Mucosa of descending colon (tissue), 3 donors: ENCODE results near the gene GSTK1. TPM values are rescaled to one million over a fixed set of nuclear protein-coding genes. Genes with fewer than 3 reads are reported as not detected.
A peak's percentile ranks its signal among the peaks of the same experiment; 100 is the strongest.

Experiments used
- ATAC-seq: fragments of 200-7000 bp; cut with Tn5 transposase; one replicate; pipeline ENCODE4 v1.9.1; 2020; ENCODE audit warnings: mild to moderate bottlenecking, moderate library complexity
- DNase-seq, 3 donors: peaks; one replicate each; pipeline ENCODE4 v3.0.0-alpha.2; 2020
- H3K36me3 ChIP-seq: fragments of 200-600 bp; one replicate; pipeline ENCODE4 v1.8.0; 2021; ENCODE audit warnings: low read depth, mild to moderate bottlenecking
- H3K4me1 ChIP-seq: fragments of 200-600 bp; one replicate; pipeline ENCODE4 v1.8.0; 2021; ENCODE audit warnings: low read depth, mild to moderate bottlenecking
- H3K4me3 ChIP-seq: fragments of 200-600 bp; one replicate; pipeline ENCODE4 v1.8.0; 2021; ENCODE audit warnings: mild to moderate bottlenecking
- H3K9me3 ChIP-seq: fragments of 200-600 bp; one replicate; pipeline ENCODE4 v1.8.0; 2021; ENCODE audit warnings: mild to moderate bottlenecking
- intact Hi-C, 2 donors: fragments of 100-400 bp; cut with DNase I in 1 of 2; cut with micrococcal nuclease in 1 of 2; formaldehyde crosslinking; loops; one replicate each; pipeline versions ENCODE4 v1.11.0 to v1.11.1; 2022; cut with DNase I, micrococcal nuclease
- total RNA-seq, 3 donors: library from RNA; stranded (reverse); fragmentation: NEBNext Ultra II Directional in 2 of 3; extraction: Animal tissue kit (Norgen Biotek cat#: 25700) in 2 of 3; gene quantifications; one replicate each; pipeline versions ENCODE4 v1.2.1 to v1.2.4, GENCODE V29; 2021 to 2023
- TF ChIP-seq, protein P1 (sequence below): fragments of 200-600 bp; IDR thresholded peaks from one replicate; pipeline ENCODE4 v1.8.0; 2022; ENCODE audit warnings: antibody characterized with exemption, mild to moderate bottlenecking
- donor health status: DM: no; HTN: no; CAD: no; lungs with moderate emphysema.
- donor health status: DM: no; HTN: no; CAD: no.
- donor health status: DM: no; HTN: yes; CAD: no.

The GSTK1 gene
- total RNA-seq, 3 donors from 2014 or later: 193 to 363 (median 355) TPM

DNA sequence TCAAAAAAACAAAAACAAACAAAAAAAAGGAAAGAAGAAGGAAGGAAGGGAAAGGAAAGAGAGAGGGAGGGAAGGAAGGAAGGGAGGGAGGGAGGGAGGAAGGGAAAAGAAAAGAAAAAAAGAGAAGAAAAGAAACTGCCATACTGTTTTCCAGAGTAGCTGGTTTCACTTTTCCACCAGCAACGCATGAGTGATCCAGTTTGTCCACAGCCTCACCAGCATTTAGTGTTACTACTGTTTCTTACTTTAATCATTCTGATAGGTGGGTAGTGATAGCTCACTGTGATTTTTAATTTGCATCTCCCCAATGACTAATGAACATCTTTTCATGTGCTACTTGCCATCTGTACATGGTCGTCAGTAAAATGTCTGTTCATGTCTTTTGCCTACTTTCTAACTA lies 9.6 kb downstream of the GSTK1 start:
- Histone ChIP-seq H3K4me3 (no peak overlapping the region), H3K36me3 (no peaks in the 10 kb centered on the region), H3K9me3 (no peaks in the 10 kb centered on the region), H3K4me1 (peaks cover 10% of the 10 kb centered on the region)
- DNase-seq (no peak), ATAC-seq (no peak)
- intact Hi-C loops: no loop called here
- TF ChIP-seq, protein P1, sequence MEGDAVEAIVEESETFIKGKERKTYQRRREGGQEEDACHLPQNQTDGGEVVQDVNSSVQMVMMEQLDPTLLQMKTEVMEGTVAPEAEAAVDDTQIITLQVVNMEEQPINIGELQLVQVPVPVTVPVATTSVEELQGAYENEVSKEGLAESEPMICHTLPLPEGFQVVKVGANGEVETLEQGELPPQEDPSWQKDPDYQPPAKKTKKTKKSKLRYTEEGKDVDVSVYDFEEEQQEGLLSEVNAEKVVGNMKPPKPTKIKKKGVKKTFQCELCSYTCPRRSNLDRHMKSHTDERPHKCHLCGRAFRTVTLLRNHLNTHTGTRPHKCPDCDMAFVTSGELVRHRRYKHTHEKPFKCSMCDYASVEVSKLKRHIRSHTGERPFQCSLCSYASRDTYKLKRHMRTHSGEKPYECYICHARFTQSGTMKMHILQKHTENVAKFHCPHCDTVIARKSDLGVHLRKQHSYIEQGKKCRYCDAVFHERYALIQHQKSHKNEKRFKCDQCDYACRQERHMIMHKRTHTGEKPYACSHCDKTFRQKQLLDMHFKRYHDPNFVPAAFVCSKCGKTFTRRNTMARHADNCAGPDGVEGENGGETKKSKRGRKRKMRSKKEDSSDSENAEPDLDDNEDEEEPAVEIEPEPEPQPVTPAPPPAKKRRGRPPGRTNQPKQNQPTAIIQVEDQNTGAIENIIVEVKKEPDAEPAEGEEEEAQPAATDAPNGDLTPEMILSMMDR: no peak

DNA sequence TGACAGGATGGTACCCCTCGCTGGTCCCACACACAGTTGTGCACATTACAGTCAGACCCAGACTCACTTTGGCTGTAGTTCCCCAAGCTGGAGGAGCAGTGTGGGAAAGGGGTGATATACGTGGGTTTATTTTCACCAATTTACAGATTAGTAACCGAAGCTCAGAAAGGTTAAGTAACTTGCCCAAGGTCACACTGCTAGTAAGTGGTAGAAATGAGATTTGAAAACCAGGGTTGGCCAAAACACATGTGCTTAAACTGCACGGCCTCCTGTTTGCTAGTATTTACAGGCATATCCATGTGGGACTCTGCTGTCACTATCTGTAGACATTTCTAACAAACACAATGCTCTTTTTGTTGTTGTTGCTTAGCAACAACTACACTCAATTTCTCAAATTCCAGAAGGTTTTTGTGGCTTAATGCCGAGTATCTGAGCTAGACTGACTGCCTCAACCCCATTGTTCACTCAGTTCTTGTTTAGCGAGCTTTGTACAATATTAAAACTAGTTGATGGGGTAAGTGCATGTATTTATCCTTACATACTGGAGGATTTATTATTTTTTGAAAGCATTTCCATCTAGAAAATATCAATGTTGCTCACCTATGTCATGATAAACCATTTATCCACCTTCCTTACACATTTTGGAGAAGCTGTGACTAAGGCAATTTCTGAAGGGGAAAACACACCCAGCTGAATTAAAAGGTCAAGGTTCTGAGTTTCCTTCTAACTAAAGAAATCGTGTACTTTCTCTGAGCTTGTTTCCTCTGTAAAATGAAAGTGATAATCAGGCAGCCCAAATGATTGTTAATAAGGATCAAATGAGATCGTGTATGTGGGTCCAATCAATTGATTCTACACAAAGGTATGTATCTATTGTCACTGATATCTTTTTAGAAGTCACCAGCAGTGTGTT lies 16.2 kb downstream of the GSTK1 start:
- DNase-seq: no peak
- TF ChIP-seq, protein P1: no peak
- Histone ChIP-seq H3K36me3 (no peaks in the 10 kb centered on the region), H3K9me3 (no peaks in the 10 kb centered on the region), H3K4me1 (peaks cover 33% of the 10 kb centered on the region), H3K4me3 (no peak overlapping the region)
- peak; percentile 41 for ATAC-seq
- intact Hi-C loops: no loop called here

DNA sequence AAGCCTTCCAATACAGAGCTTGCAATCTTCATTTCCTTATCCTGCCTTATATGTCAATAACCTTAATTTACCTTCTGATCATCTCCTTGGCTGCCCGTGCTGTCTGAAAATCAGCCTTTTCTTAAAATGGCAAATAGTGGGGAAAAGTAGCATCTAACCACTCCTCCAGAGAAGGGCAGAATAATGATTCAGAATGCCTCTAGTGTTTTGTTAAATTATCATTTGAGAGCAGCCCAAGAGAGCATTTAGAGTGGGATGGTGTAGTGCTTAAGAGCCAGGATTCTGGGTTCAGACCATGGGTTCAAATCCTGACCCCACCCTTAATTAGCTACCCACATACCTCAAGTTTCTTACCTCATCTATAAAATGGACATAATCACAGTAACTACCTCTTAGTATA lies 16.9 kb downstream of the GSTK1 start:
- DNase-seq (no peak), ATAC-seq (no peak)
- Histone ChIP-seq H3K4me1 (peaks cover 33% of the 10 kb centered on the region), H3K36me3 (no peaks in the 10 kb centered on the region), H3K4me3 (no peak overlapping the region), H3K9me3 (no peaks in the 10 kb centered on the region)
- intact Hi-C loops: no loop called here
- TF ChIP-seq, protein P1: no peak

DNA sequence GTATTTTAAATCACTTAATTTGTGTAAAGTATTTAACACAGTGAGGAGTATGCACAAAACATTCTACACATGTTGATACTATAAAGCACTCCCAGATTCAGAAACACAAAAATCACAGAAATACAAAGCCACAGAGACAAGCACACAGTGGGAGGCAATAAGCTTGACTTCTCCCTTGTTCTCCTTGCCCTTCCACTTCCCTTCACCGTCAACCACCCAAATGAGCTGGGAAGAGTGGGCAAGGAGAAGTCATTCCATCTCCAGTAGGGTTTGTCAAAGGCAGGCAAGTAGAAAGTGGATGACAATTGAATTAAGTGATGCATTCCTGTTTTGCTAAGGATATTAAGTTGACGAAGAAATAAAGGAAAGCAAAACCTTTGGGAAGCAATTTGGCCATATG lies 17.3 kb downstream of the GSTK1 start:
- H3K4me3 ChIP-seq: no peak overlapping the region
- no peaks in the 10 kb centered on the region for H3K9me3 ChIP-seq
- peaks cover 35% of the 10 kb centered on the region for H3K4me1 ChIP-seq
- ATAC-seq (no peak), DNase-seq (no peak)
- TF ChIP-seq, protein P1: no peak
- H3K36me3 ChIP-seq: no peaks in the 10 kb centered on the region
- intact Hi-C loops: no loop called here

DNA sequence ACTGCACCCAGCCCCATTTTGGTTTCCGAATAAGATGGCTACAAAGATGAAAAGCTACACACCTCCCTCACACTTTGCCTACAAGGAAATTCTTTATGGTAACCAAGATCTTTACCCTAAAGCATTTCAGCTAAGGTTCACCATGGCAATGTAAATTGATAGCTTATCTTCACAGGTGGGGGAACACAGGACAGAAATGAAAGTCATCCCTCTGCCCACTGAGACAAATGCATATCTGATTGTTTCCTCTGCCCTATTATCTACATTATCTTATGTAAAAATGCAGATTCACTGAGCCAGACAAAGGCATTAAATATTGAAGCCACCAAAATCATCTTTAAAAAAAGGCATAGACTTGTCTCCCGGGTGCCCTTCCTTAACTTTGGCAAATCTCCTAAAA lies 18.3 kb downstream of the GSTK1 start:
- Histone ChIP-seq H3K4me3 (no peak overlapping the region), H3K4me1 (peaks cover 40% of the 10 kb centered on the region), H3K36me3 (no peaks in the 10 kb centered on the region), H3K9me3 (no peaks in the 10 kb centered on the region)
- no peak for ATAC-seq
- DNase-seq: no peak
- intact Hi-C loops: no loop called here
- TF ChIP-seq, protein P1: no peak
